Measurements from ENCODE around the gene NTHL1. TPM values are rescaled to one million over a fixed set of nuclear protein-coding genes. Genes with fewer than 3 reads are reported as not detected.
A peak's percentile ranks its signal among the peaks of the same experiment; 100 is the strongest.

The NTHL1 gene
- total and polyA plus RNA-seq, 3 donors from 2014 or later = 18.0 to 35.6 (median 24.6) TPM

DNA sequence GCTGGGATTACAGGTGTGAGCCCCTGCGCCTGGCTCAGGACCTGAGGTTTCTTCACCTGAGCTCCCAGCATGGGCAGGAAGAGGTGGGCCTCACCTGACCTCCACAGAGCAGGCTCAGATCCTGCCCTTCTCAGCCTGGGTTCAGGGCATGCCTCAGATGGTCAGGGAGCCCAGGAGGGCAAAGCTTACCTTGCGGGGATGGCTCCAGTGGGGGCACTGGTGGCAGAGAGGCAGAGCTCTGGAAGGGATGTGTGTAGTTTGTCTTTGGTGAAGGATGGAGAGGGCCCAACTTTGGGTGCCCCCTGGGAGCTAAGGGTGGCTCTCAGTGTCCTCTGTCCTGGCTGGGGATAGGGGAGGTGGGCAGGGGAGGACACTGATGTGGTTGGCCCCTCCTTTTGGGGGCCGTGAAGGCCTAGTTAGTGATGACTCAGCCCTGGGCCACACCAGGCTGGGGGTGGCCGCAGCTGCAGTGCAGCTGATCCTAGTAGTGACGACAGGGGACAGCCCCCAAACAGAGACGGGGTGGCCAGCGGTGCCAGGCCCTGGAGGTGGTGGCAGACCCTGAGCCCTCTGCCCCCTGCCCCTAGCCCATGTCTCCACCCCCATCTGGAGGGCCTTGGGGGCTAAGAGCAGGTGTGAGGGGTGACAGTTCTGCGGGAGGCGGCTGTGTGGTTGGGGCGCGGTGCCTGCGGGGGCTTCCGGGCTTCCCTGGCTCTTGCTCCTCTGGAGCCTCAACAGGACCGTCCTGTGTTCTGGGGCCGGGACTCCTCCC is 15.2 kb downstream of the NTHL1 start:
- H3K36me3 ChIP-seq (ENCODE audit: low read depth, missing control alignments) = no peaks in the 10 kb centered on the region

DNA sequence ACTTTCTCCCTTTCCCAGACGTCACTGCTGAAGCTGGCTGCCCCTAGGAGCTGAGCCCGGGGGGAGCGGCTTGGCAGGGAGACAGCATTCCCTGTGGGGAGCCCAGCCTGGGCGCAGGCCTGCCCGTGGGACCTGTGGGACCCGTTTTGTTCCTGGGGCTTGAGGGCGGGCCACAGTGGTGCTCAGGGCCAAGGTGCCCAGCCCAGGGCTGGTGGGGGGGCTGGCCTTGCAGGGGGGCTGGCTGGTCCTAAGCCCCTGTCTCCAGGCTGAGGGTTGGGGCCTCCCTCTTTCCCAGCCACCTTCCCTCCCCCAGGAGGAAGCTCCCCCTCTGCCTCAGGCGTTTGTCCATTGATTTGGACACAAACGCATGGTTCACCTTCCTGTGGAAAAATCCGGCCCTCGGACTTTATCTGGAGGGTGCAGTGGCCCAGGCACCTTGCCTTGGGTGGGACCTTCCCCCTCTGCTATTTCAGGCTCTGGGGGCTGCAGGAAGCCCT is 16.5 kb downstream of the NTHL1 start:
- no peak overlapping the region for H3K4me3 ChIP-seq
- peaks cover 39% of the 10 kb centered on the region for H3K4me1 ChIP-seq
- no peaks in the 10 kb centered on the region for H3K36me3 ChIP-seq (ENCODE audit: low read depth, missing control alignments)
- no peaks in the 10 kb centered on the region for H3K27me3 ChIP-seq
- WGBS, 2 donors = 84% methylated on average over 10 to 11 of the region's 11 CpGs
- intact Hi-C loops (cut with DNase I; ENCODE audit: low total_unique reads) = no loop called here
- TF ChIP-seq CTCF (IDR thresholded peaks at IDR 0.05) = no peak
- TF ChIP-seq POLR2A (IDR thresholded peaks at IDR 0.05) = no peak
- H3K27ac ChIP-seq = peak overlapping the region in 1 of 2 donors; percentile 36
- DNase-seq = no peak
- H3K9me3 ChIP-seq = no peaks in the 10 kb centered on the region

More for the DNA sequence above, 15.2 kb downstream of the NTHL1 start:
- WGBS, 2 donors = 74 to 83% methylated on average over 15 of the region's 15 CpGs
- DNase-seq = no peak
- Histone ChIP-seq H3K4me3 (no peak overlapping the region), H3K27me3 (no peaks in the 10 kb centered on the region), H3K4me1 (peaks cover 44% of the 10 kb centered on the region), H3K27ac (peak overlapping the region; percentile 79 to 88), H3K9me3 (no peaks in the 10 kb centered on the region)
- intact Hi-C loops (cut with DNase I; ENCODE audit: low total_unique reads) = no loop called here
- TF ChIP-seq POLR2A (IDR thresholded peaks at IDR 0.05) = no peak
- TF ChIP-seq CTCF (IDR thresholded peaks at IDR 0.05) = no peak

GRCh38 chr16:2030036-2030435 is 17.6 kb downstream of the NTHL1 start:
- TF ChIP-seq POLR2A (IDR thresholded peaks at IDR 0.05) (no peak), CTCF (IDR thresholded peaks at IDR 0.05) (no peak)
- WGBS, 2 donors = 92 to 100% methylated on average over 1 to 11 of the region's 11 CpGs
- intact Hi-C loops (cut with DNase I; ENCODE audit: low total_unique reads) = no loop called here
- Histone ChIP-seq H3K27ac (peak overlapping the region in 1 of 2 donors; percentile 36), H3K36me3 (ENCODE audit: low read depth, missing control alignments) (no peaks in the 10 kb centered on the region), H3K9me3 (no peaks in the 10 kb centered on the region), H3K4me3 (no peak overlapping the region), H3K4me1 (peaks cover 30% of the 10 kb centered on the region), H3K27me3 (no peaks in the 10 kb centered on the region)
- no peak for DNase-seq

GRCh38 chr16:2029350-2029749 is 18.3 kb downstream of the NTHL1 start:
- no peaks in the 10 kb centered on the region for H3K9me3 ChIP-seq
- intact Hi-C loops (cut with DNase I; ENCODE audit: low total_unique reads) = loop anchor here (5.0 to 10.0 kb wide), 2 partner anchors 55 to 113 kb away; no protein-coding TSS in a partner anchor
- H3K27me3 ChIP-seq = no peaks in the 10 kb centered on the region
- no peak for DNase-seq
- no peak overlapping the region for H3K4me3 ChIP-seq
- no peaks in the 10 kb centered on the region for H3K36me3 ChIP-seq (ENCODE audit: low read depth, missing control alignments)
- 70 to 80% methylated on average over 1 to 22 of the region's 22 CpGs for WGBS, 2 donors
- TF ChIP-seq CTCF (IDR thresholded peaks at IDR 0.05) (no peak), POLR2A (IDR thresholded peaks at IDR 0.05) (no peak)
- H3K27ac ChIP-seq = peak overlapping the region in 1 of 2 donors; percentile 36
- H3K4me1 ChIP-seq = peaks cover 25% of the 10 kb centered on the region

All from testis (tissue), 3 donors.